Measurements from ENCODE around the gene GDF11. TPM values are rescaled to one million over a fixed set of nuclear protein-coding genes. Genes with fewer than 3 reads are reported as not detected.

Gene GDF11
- total RNA-seq, 1 donor from 2014 or later: 66.6 TPM

- peaks cover 19% of the 10 kb centered on the region for H3K36me3 Mint-ChIP-seq (ENCODE audit: low read depth)
- H3K4me1 Mint-ChIP-seq: peaks cover 22% of the 10 kb centered on the region
- DNase-seq (ENCODE audit: low read depth, low spot score): no peak
- peak overlapping the region; percentile 32 for H3K27ac Mint-ChIP-seq (ENCODE audit: unreplicated experiment)
- TF ChIP-seq CTCF (conservative IDR thresholded peaks at IDR 0.05): no peak
- H3K27me3 Mint-ChIP-seq (ENCODE audit: low read depth): no peaks in the 10 kb centered on the region
- no peaks in the 10 kb centered on the region for H3K9me3 Mint-ChIP-seq
- peak overlapping the region; percentile 14 for H3K4me3 Mint-ChIP-seq
Measured at GRCh38 chr12:55765736-55766290, 22.9 kb downstream of the GDF11 start.

GRCh38 chr12:55767156-55767555 lies 24.2 kb downstream of the GDF11 start:
- no peaks in the 10 kb centered on the region for H3K9me3 Mint-ChIP-seq
- no peak for TF ChIP-seq CTCF (conservative IDR thresholded peaks at IDR 0.05)
- H3K36me3 Mint-ChIP-seq (ENCODE audit: low read depth): peaks cover 15% of the 10 kb centered on the region
- DNase-seq (ENCODE audit: low read depth, low spot score): no peak
- no peak overlapping the region for H3K27ac Mint-ChIP-seq (ENCODE audit: unreplicated experiment)
- peak overlapping the region; percentile 45 for H3K4me3 Mint-ChIP-seq
- no peaks in the 10 kb centered on the region for H3K27me3 Mint-ChIP-seq (ENCODE audit: low read depth)
- H3K4me1 Mint-ChIP-seq: peaks cover 32% of the 10 kb centered on the region

GRCh38 chr12:55771736-55772135 lies 28.8 kb downstream of the GDF11 start:
- no peak overlapping the region for H3K27ac Mint-ChIP-seq (ENCODE audit: unreplicated experiment)
- no peak for TF ChIP-seq CTCF (conservative IDR thresholded peaks at IDR 0.05)
- no peaks in the 10 kb centered on the region for H3K9me3 Mint-ChIP-seq
- peaks cover 18% of the 10 kb centered on the region for H3K36me3 Mint-ChIP-seq (ENCODE audit: low read depth)
- H3K27me3 Mint-ChIP-seq (ENCODE audit: low read depth): no peaks in the 10 kb centered on the region
- peaks cover 20% of the 10 kb centered on the region for H3K4me1 Mint-ChIP-seq
- H3K4me3 Mint-ChIP-seq: no peak overlapping the region
- no peak for DNase-seq (ENCODE audit: low read depth, low spot score)

- Mint-ChIP-seq H3K27ac (ENCODE audit: unreplicated experiment) (no peak overlapping the region), H3K27me3 (ENCODE audit: low read depth) (no peaks in the 10 kb centered on the region), H3K4me1 (peaks cover 9% of the 10 kb centered on the region), H3K36me3 (ENCODE audit: low read depth) (peaks cover 11% of the 10 kb centered on the region), H3K9me3 (no peaks in the 10 kb centered on the region), H3K4me3 (no peak overlapping the region)
- DNase-seq (ENCODE audit: low read depth, low spot score): no peak
- no peak for TF ChIP-seq CTCF (conservative IDR thresholded peaks at IDR 0.05)
Measured at GRCh38 chr12:55777856-55778255, 34.9 kb downstream of the GDF11 start.

GRCh38 chr12:55780685-55781084 lies 37.8 kb downstream of the GDF11 start:
- Mint-ChIP-seq H3K4me1 (peaks cover 6% of the 10 kb centered on the region), H3K27ac (ENCODE audit: unreplicated experiment) (no peak overlapping the region), H3K4me3 (no peak overlapping the region), H3K27me3 (ENCODE audit: low read depth) (no peaks in the 10 kb centered on the region), H3K36me3 (ENCODE audit: low read depth) (peaks cover 8% of the 10 kb centered on the region), H3K9me3 (no peaks in the 10 kb centered on the region)
- no peak for DNase-seq (ENCODE audit: low read depth, low spot score)
- TF ChIP-seq CTCF (conservative IDR thresholded peaks at IDR 0.05): no peak

Data from neural crest cell (in vitro differentiated cells).